WI38 (cell line): ENCODE measurements around the gene TXNDC16.

Source experiments
- H3K4me3 ChIP-seq: 2 replicates; pipeline ENCODE4 v1.5.1; 2011; ENCODE audit warnings: low read depth, mild to moderate bottlenecking, control low read depth, low read length
- CTCF ChIP-seq: IDR thresholded peaks from 2 replicates; pipeline ENCODE4 v1.5.1; 2012; ENCODE audit warnings: low read depth, mild to moderate bottlenecking, control low read depth, low read length

TXNDC16 gene

GRCh38 chr14:52402812-52403526 is 149.3 kb downstream of the TXNDC16 start:
- H3K4me3 ChIP-seq, result no peak overlapping the region
- TF ChIP-seq CTCF, result no peak

GRCh38 chr14:52400846-52401245 is 151.5 kb downstream of the TXNDC16 start:
- H3K4me3 ChIP-seq, result no peak overlapping the region
- no peak for TF ChIP-seq CTCF

- H3K4me3 ChIP-seq, result peak overlapping the region; percentile 5; the same call in 1 of the 2 replicates
- TF ChIP-seq CTCF, result peak; percentile 26; the same call in 1 of the 2 replicates
Observed at GRCh38 chr14:52399921-52400595, 152.2 kb downstream of the TXNDC16 start.

- no peak overlapping the region for H3K4me3 ChIP-seq
- TF ChIP-seq CTCF, result no peak
Observed at GRCh38 chr14:52399104-52399503, 153.2 kb downstream of the TXNDC16 start.

- TF ChIP-seq CTCF, result no peak
- H3K4me3 ChIP-seq, result no peak overlapping the region
Observed at GRCh38 chr14:52397844-52398243, 154.5 kb downstream of the TXNDC16 start.

- H3K4me3 ChIP-seq, result no peak overlapping the region
- TF ChIP-seq CTCF, result no peak
Observed at GRCh38 chr14:52395728-52396127, 156.6 kb downstream of the TXNDC16 start.
